ENCODE data around the gene NEIL3.

NEIL3 gene

DNA sequence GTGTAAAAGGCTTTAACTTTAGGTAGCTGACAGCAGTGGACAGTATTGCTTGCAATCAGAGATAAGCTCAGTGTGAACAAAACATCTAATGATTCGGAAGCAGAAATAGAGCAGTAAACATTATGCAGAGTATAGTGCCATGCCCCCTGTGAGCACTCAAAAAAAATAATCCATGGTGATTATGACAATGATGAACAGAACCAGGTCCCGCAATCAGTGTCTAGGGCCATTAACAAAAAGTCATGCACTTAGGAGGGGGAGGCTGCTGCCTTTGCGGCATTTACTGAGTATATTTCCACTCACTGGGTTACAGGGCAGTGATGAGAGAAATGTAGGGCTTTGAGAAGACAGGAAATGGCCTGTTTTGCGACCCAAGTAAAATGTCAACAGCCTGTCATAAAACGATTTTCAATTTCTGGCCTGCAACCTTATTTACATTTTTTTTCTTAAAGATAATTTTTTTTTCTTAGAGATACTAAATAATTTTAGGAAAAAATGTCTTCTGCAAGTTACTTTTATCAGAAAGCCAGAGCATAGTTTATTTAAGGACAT is 27.3 kb upstream of the NEIL3 start:
- Histone ChIP-seq H3K4me3 (ENCODE audit: low read depth, low read length) (no peak overlapping the region), H3K36me3 (replicated peaks) (no peaks in the 10 kb centered on the region), H3K27me3 (replicated peaks) (no peaks in the 10 kb centered on the region), H3K27ac (no peak overlapping the region)
- no peak for DNase-seq
- in situ Hi-C loops (cut with HindIII; ENCODE audit: low pct_ligation_motif_present, low sequenced_read_pairs), result no loop called here
- TF ChIP-seq, protein P1, sequence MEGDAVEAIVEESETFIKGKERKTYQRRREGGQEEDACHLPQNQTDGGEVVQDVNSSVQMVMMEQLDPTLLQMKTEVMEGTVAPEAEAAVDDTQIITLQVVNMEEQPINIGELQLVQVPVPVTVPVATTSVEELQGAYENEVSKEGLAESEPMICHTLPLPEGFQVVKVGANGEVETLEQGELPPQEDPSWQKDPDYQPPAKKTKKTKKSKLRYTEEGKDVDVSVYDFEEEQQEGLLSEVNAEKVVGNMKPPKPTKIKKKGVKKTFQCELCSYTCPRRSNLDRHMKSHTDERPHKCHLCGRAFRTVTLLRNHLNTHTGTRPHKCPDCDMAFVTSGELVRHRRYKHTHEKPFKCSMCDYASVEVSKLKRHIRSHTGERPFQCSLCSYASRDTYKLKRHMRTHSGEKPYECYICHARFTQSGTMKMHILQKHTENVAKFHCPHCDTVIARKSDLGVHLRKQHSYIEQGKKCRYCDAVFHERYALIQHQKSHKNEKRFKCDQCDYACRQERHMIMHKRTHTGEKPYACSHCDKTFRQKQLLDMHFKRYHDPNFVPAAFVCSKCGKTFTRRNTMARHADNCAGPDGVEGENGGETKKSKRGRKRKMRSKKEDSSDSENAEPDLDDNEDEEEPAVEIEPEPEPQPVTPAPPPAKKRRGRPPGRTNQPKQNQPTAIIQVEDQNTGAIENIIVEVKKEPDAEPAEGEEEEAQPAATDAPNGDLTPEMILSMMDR (IDR thresholded peaks at IDR 0.05; ENCODE audit: low read depth, low read length, missing control alignments), result no peak

DNA sequence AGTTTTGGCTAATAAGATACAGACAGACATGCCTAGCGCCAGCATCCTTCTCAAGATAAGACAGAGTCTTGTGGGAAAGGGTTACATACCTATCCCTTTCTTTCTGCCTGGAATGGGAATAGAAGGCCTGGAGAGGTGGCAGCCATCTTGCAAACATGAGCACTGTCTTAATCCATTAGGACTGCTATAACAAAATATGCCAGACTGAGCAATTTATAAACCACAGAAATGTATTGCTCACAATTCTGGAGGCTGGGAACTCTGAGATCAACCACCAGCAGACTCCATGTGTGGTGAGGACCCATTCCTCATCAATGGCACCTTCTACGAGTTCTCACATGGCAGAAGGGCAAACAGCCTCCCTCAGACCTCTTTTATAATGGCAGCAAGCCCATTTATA is 26.5 kb upstream of the NEIL3 start:
- no peaks in the 10 kb centered on the region for H3K27me3 ChIP-seq (replicated peaks)

DNA sequence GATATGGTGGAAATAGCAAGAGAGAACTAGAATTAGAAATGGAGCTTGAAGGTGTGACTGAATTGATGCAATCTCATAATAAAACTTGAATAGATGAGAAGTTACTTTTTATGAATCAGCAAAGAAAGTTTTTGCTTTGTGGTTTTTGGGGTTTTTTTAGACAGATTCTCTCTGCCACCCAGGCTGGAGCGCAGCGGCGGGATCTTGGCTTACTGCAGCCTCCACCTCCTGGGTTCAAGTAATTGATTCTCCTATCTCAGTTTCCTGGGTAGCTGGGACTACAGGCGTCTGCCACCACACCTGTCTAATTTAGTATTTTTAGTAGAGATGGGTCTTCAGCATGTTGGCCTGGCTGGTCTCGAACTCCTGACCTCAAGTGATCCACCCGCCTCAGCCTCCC is 23.7 kb upstream of the NEIL3 start:
- TF ChIP-seq, protein P1 (IDR thresholded peaks at IDR 0.05; ENCODE audit: low read depth, low read length, missing control alignments), result no peak
- in situ Hi-C loops (cut with HindIII; ENCODE audit: low pct_ligation_motif_present, low sequenced_read_pairs), result no loop called here
- no peak for DNase-seq
- Histone ChIP-seq H3K36me3 (replicated peaks) (no peaks in the 10 kb centered on the region), H3K4me3 (ENCODE audit: low read depth, low read length) (no peak overlapping the region), H3K27me3 (replicated peaks) (no peaks in the 10 kb centered on the region), H3K27ac (no peak overlapping the region)

More for the DNA sequence above, 26.5 kb upstream of the NEIL3 start:
- Histone ChIP-seq H3K4me3 (ENCODE audit: low read depth, low read length) (no peak overlapping the region), H3K36me3 (replicated peaks) (no peaks in the 10 kb centered on the region), H3K27ac (no peak overlapping the region)
- TF ChIP-seq, protein P1 (IDR thresholded peaks at IDR 0.05; ENCODE audit: low read depth, low read length, missing control alignments), result no peak
- in situ Hi-C loops (cut with HindIII; ENCODE audit: low pct_ligation_motif_present, low sequenced_read_pairs), result no loop called here
- DNase-seq, result peak; percentile 47

DNA sequence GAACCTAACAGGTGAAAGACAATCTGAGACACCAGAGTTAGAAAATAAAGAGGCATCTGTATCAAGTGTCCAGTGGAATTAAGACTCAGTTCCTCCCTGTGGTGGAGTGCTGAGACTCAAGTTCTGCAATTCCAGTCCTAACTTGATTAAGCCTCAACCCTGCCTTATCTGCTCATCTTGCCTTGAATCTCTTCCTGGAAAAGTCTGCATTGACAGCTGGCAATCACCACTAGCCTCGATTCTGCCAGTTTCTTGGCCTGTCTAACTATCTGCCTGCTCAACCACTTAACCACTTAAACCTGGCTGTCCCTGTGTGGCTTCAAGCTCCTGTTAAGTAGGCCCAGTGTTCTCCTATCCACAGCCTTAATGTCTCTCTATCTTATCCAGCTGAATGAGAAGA is 22.4 kb upstream of the NEIL3 start:
- in situ Hi-C loops (cut with HindIII; ENCODE audit: low pct_ligation_motif_present, low sequenced_read_pairs), result no loop called here

DNA sequence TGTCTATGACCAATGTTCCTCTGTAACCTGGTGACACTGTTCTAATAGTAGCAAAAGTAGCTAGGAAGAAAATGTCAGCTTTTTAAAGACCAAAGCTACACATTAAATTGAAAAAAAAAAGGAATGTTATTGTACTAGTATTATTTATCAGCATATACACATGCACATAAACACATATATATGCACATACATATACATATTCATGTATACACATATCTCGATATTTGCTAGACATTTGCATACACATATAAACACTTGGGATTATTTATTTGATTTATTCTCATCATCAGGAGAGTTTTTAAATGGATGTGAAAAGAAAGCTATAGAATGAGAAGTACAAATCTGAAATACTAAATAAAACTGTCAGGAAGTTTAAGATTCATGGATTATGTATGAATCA is 21.3 kb upstream of the NEIL3 start:
- no peak overlapping the region for H3K4me3 ChIP-seq (ENCODE audit: low read depth, low read length)
- DNase-seq, result no peak
- no peaks in the 10 kb centered on the region for H3K36me3 ChIP-seq (replicated peaks)
- no peak overlapping the region for H3K27ac ChIP-seq
- in situ Hi-C loops (cut with HindIII; ENCODE audit: low pct_ligation_motif_present, low sequenced_read_pairs), result no loop called here
- H3K27me3 ChIP-seq (replicated peaks), result no peaks in the 10 kb centered on the region
- TF ChIP-seq, protein P1 (IDR thresholded peaks at IDR 0.05; ENCODE audit: low read depth, low read length, missing control alignments), result no peak

More for the DNA sequence above, 22.4 kb upstream of the NEIL3 start:
- no peak for DNase-seq
- Histone ChIP-seq H3K27me3 (replicated peaks) (no peaks in the 10 kb centered on the region), H3K4me3 (ENCODE audit: low read depth, low read length) (no peak overlapping the region), H3K27ac (no peak overlapping the region), H3K36me3 (replicated peaks) (no peaks in the 10 kb centered on the region)
- TF ChIP-seq, protein P1 (IDR thresholded peaks at IDR 0.05; ENCODE audit: low read depth, low read length, missing control alignments), result no peak

DNA sequence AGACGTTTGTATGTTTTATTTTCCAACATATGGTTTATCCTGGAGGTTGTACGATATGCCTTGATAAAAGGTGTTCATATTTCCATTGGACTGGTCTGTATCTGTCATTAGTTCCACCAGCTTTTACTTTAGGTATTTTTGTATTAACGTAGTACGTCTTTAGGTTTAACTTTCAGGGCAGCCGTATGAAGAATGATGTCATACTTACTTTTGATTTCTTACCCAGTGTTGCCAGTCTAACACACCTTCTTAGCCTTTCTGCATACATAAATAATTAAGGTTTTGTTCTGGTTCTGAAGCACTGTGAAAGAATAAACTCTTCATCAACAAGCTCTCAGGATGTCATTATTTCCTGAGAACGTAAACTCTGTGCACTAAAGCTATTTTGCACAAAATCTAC is 18.9 kb upstream of the NEIL3 start:
- Histone ChIP-seq H3K4me3 (ENCODE audit: low read depth, low read length) (no peak overlapping the region), H3K36me3 (replicated peaks) (no peaks in the 10 kb centered on the region), H3K27ac (no peak overlapping the region), H3K27me3 (replicated peaks) (no peaks in the 10 kb centered on the region)
- in situ Hi-C loops (cut with HindIII; ENCODE audit: low pct_ligation_motif_present, low sequenced_read_pairs), result no loop called here
- TF ChIP-seq, protein P1 (IDR thresholded peaks at IDR 0.05; ENCODE audit: low read depth, low read length, missing control alignments), result no peak
- no peak for DNase-seq

Data from brain microvascular endothelial cell (primary cell).